GM12801 (cell line): ENCODE results near the gene CBX4.

ENCODE experiments used
- CTCF ChIP-seq: IDR thresholded peaks from one replicate; pipeline ENCODE4 v1.5.1; 2011; ENCODE audit warnings: control low read depth; ENCODE audit not compliant: insufficient read length; ENCODE audit errors: extremely low read depth

Gene CBX4

GRCh38 chr17:79874329-79874981 is 35.2 kb upstream of the CBX4 start:
- TF ChIP-seq CTCF: no peak

- no peak for TF ChIP-seq CTCF
These were observed 34.3 kb upstream of the CBX4 start for GRCh38 chr17:79873583-79873982.

GRCh38 chr17:79872762-79873161 is 33.5 kb upstream of the CBX4 start:
- TF ChIP-seq CTCF: no peak

- TF ChIP-seq CTCF: no peak
These were observed 31.9 kb upstream of the CBX4 start for GRCh38 chr17:79871131-79871530.

GRCh38 chr17:79870540-79870939 is 31.3 kb upstream of the CBX4 start:
- TF ChIP-seq CTCF: no peak

- TF ChIP-seq CTCF: no peak
These were observed 27.7 kb upstream of the CBX4 start for GRCh38 chr17:79866791-79867518.

- TF ChIP-seq CTCF: no peak
These were observed 26.3 kb upstream of the CBX4 start for GRCh38 chr17:79865351-79866210.
